Trophoblast cell (in vitro differentiated cells and primary cell): ENCODE data around the gene ADIPOR2.
A peak's percentile ranks its signal among the peaks of the same experiment; 100 is the strongest.

Source experiments
- DNase-seq, 2 donors: peaks; one replicate each; pipeline ENCODE4 v3.0.0-alpha.2; 2016
- H2AFZ ChIP-seq: 2 replicates; pipeline ENCODE4 v1.6.1; 2013; ENCODE audit warnings: low read length, moderate library complexity, mild to moderate bottlenecking; ENCODE audit not compliant: insufficient read depth, poor library complexity
- H2AK5ac ChIP-seq: 2 replicates; pipeline ENCODE4 v1.6.1; 2013; ENCODE audit warnings: mild to moderate bottlenecking, low read length
- H2BK120ac ChIP-seq: 2 replicates; pipeline ENCODE4 v1.6.1; 2013; ENCODE audit warnings: low read length, mild to moderate bottlenecking, moderate library complexity; ENCODE audit not compliant: insufficient read depth, poor library complexity
- H2BK12ac ChIP-seq: 2 replicates; pipeline ENCODE4 v1.6.1; 2013; ENCODE audit warnings: mild to moderate bottlenecking, low read length, moderate library complexity
- H2BK5ac ChIP-seq: 2 replicates; pipeline ENCODE4 v1.6.1; 2013; ENCODE audit warnings: low read length, low read depth, moderate library complexity, mild to moderate bottlenecking; ENCODE audit not compliant: poor library complexity
- H3K14ac ChIP-seq: 2 replicates; pipeline ENCODE4 v1.6.1; 2013; ENCODE audit warnings: mild to moderate bottlenecking, low read length
- H3K18ac ChIP-seq: 2 replicates; pipeline ENCODE4 v1.6.1; 2013; ENCODE audit warnings: mild to moderate bottlenecking, low read length
- H3K23ac ChIP-seq: 2 replicates; pipeline ENCODE4 v1.6.1; 2013; ENCODE audit warnings: low read length
- H3K27ac ChIP-seq: 2 replicates; pipeline ENCODE4 v1.5.1; 2013; ENCODE audit warnings: low read depth, mild to moderate bottlenecking, inconsistent platforms, low read length, moderate library complexity
- H3K27me3 ChIP-seq: 2 replicates; pipeline ENCODE4 v1.6.1; 2013; ENCODE audit warnings: inconsistent platforms, mild to moderate bottlenecking, low read length, moderate library complexity; ENCODE audit not compliant: insufficient read depth
- H3K36me3 ChIP-seq, 2 experiments: 1 replicate in 1 of 2; 2 replicates in 1 of 2; pipeline ENCODE4 v1.6.1; 2013; ENCODE audit warnings: low read length in 2 of 2, mild to moderate bottlenecking in 2 of 2, moderate library complexity in 1 of 2; ENCODE audit not compliant: insufficient read depth in 2 of 2, control insufficient read depth in 1 of 2
- H3K4ac ChIP-seq: 2 replicates; pipeline ENCODE4 v1.6.1; 2013; ENCODE audit warnings: low read depth, mild to moderate bottlenecking, low read length, moderate library complexity
- H3K4me1 ChIP-seq, 2 experiments: 1 replicate in 1 of 2; 2 replicates in 1 of 2; pipeline ENCODE4 v1.6.1; 2013; ENCODE audit warnings: low read length in 2 of 2, mild to moderate bottlenecking in 2 of 2, moderate library complexity in 1 of 2; ENCODE audit not compliant: insufficient read depth in 2 of 2, control insufficient read depth in 1 of 2
- H3K4me2 ChIP-seq: 2 replicates; pipeline ENCODE4 v1.6.1; 2013; ENCODE audit warnings: inconsistent platforms, mild to moderate bottlenecking, low read length, moderate library complexity
- H3K4me3 ChIP-seq: 2 replicates; pipeline ENCODE4 v1.5.1; 2013; ENCODE audit warnings: mild to moderate bottlenecking, low read depth, low read length, inconsistent platforms
- H3K79me1 ChIP-seq: one replicate; pipeline ENCODE4 v1.6.1; 2013; ENCODE audit warnings: low read length
- H3K79me2 ChIP-seq: 2 replicates; pipeline ENCODE4 v1.6.1; 2013; ENCODE audit warnings: low read length, mild to moderate bottlenecking; ENCODE audit not compliant: control insufficient read depth, insufficient read depth, poor library complexity
- H3K9ac ChIP-seq: 2 replicates; pipeline ENCODE4 v1.6.1; 2013; ENCODE audit warnings: mild to moderate bottlenecking, low read length
- H3K9me3 ChIP-seq: 2 replicates; pipeline ENCODE4 v1.6.1; 2013; ENCODE audit warnings: low read depth, mild to moderate bottlenecking, control low read depth, inconsistent platforms, low read length; ENCODE audit not compliant: insufficient read depth
- H4K12ac ChIP-seq: 2 replicates; pipeline ENCODE4 v1.6.1; 2013; ENCODE audit warnings: low read depth, mild to moderate bottlenecking, low read length, moderate library complexity
- H4K8ac ChIP-seq: 2 replicates; pipeline ENCODE4 v1.6.1; 2013; ENCODE audit warnings: low read depth, mild to moderate bottlenecking, low read length, moderate library complexity
- H4K91ac ChIP-seq: one replicate; pipeline ENCODE4 v1.6.1; 2013; ENCODE audit warnings: low read depth, mild to moderate bottlenecking, low read length, moderate library complexity
- WGBS: extraction: QIAGEN DNeasy Blood & Tissue Kit; methylation state at CpG from one replicate; pipeline ENCODE4 v1.1.7; 2013; ENCODE audit warnings: missing lambda C conversion rate; ENCODE audit not compliant: insufficient read length, insufficient coverage; ENCODE audit errors: extremely low coverage; 5-methylcytosine and 5-hydroxymethylcytosine counted together

Gene ADIPOR2

GRCh38 chr12:1656902-1657301 lies 34.0 kb upstream of the ADIPOR2 start:
- H3K9ac ChIP-seq, result no peak overlapping the region
- H2BK12ac ChIP-seq, result no peak overlapping the region
- no peaks in the 10 kb centered on the region for H3K79me1 ChIP-seq
- H3K36me3 ChIP-seq, result no peaks in the 10 kb centered on the region
- H3K14ac ChIP-seq, result no peak overlapping the region
- H4K8ac ChIP-seq, result no peak overlapping the region
- peak; percentile 93 to 97 for DNase-seq
- H3K4me1 ChIP-seq, result peaks cover 0 to 4% of the 10 kb centered on the region in 2 experiments
- no peak overlapping the region for H4K12ac ChIP-seq
- no peak overlapping the region for H2AK5ac ChIP-seq
- no peak overlapping the region for H4K91ac ChIP-seq
- H3K79me2 ChIP-seq, result no peaks in the 10 kb centered on the region
- no peak overlapping the region for H3K4ac ChIP-seq
- H2BK5ac ChIP-seq, result no peak overlapping the region
- no peak overlapping the region for H3K4me2 ChIP-seq
- no peak overlapping the region for H3K18ac ChIP-seq
- no peak overlapping the region for H2BK120ac ChIP-seq
- no peak overlapping the region for H3K4me3 ChIP-seq
- H3K27ac ChIP-seq, result no peak overlapping the region
- H3K27me3 ChIP-seq, result no peaks in the 10 kb centered on the region
- H2AFZ ChIP-seq, result no peak overlapping the region
- WGBS, result no CpG with 5 or more reads among the region's 12 CpGs
- H3K9me3 ChIP-seq, result no peaks in the 10 kb centered on the region
- no peak overlapping the region for H3K23ac ChIP-seq

- no peaks in the 10 kb centered on the region for H3K36me3 ChIP-seq
- no peaks in the 10 kb centered on the region for H3K79me1 ChIP-seq
- no CpG with 5 or more reads among the region's 1 CpG for WGBS
- no peak overlapping the region for H3K4me3 ChIP-seq
- no peak overlapping the region for H3K18ac ChIP-seq
- no peak overlapping the region for H3K4ac ChIP-seq
- H3K23ac ChIP-seq, result no peak overlapping the region
- H3K4me1 ChIP-seq, result peaks cover 1 to 6% of the 10 kb centered on the region in 2 experiments
- no peak overlapping the region for H3K9ac ChIP-seq
- H2AK5ac ChIP-seq, result no peak overlapping the region
- no peak overlapping the region for H4K8ac ChIP-seq
- no peak overlapping the region for H2BK120ac ChIP-seq
- no peak overlapping the region for H3K27ac ChIP-seq
- no peak overlapping the region for H2AFZ ChIP-seq
- no peak overlapping the region for H3K4me2 ChIP-seq
- no peak overlapping the region for H2BK12ac ChIP-seq
- no peaks in the 10 kb centered on the region for H3K9me3 ChIP-seq
- no peaks in the 10 kb centered on the region for H3K79me2 ChIP-seq
- H3K14ac ChIP-seq, result no peak overlapping the region
- DNase-seq, result no peak
- no peak overlapping the region for H4K12ac ChIP-seq
- no peak overlapping the region for H2BK5ac ChIP-seq
- H4K91ac ChIP-seq, result no peak overlapping the region
- H3K27me3 ChIP-seq, result no peaks in the 10 kb centered on the region
Observed at GRCh38 chr12:1657688-1658087, 33.2 kb upstream of the ADIPOR2 start.

GRCh38 chr12:1660304-1661187 lies 30.3 kb upstream of the ADIPOR2 start:
- Histone ChIP-seq H3K36me3 (no peaks in the 10 kb centered on the region), H3K18ac (no peak overlapping the region), H3K27me3 (no peaks in the 10 kb centered on the region), H3K79me1 (no peaks in the 10 kb centered on the region), H3K4ac (no peak overlapping the region), H3K27ac (no peak overlapping the region), H2BK5ac (no peak overlapping the region), H3K9ac (no peak overlapping the region), H3K4me2 (no peak overlapping the region), H2AK5ac (no peak overlapping the region), H2AFZ (no peak overlapping the region), H2BK120ac (no peak overlapping the region), H4K12ac (no peak overlapping the region), H3K14ac (no peak overlapping the region), H4K91ac (no peak overlapping the region), H3K4me3 (no peak overlapping the region), H2BK12ac (no peak overlapping the region), H3K79me2 (no peaks in the 10 kb centered on the region), H3K4me1 (peaks cover 4 to 8% of the 10 kb centered on the region in 2 experiments), H3K23ac (no peak overlapping the region), H4K8ac (no peak overlapping the region), H3K9me3 (no peaks in the 10 kb centered on the region)
- DNase-seq, result peak; percentile 56 to 74
- no CpG with 5 or more reads among the region's 20 CpGs for WGBS

GRCh38 chr12:1661553-1662335 lies 29.1 kb upstream of the ADIPOR2 start:
- H4K12ac ChIP-seq, result no peak overlapping the region
- peak overlapping the region; percentile 67 for H3K4me3 ChIP-seq

More at GRCh38 chr12:1661553-1662335, 29.1 kb upstream of the ADIPOR2 start:
- H3K4me1 ChIP-seq, result peaks cover 4 to 8% of the 10 kb centered on the region in 2 experiments
- H2AFZ ChIP-seq, result peak overlapping the region; percentile 57
- no peak overlapping the region for H3K14ac ChIP-seq
- peak overlapping the region; percentile 19 for H4K91ac ChIP-seq
- no peaks in the 10 kb centered on the region for H3K79me1 ChIP-seq
- no peak overlapping the region for H3K4ac ChIP-seq
- H4K8ac ChIP-seq, result peak overlapping the region; percentile 41
- no peak overlapping the region for H3K18ac ChIP-seq
- H2BK12ac ChIP-seq, result no peak overlapping the region
- H3K79me2 ChIP-seq, result no peaks in the 10 kb centered on the region
- H3K36me3 ChIP-seq, result no peaks in the 10 kb centered on the region
- H2AK5ac ChIP-seq, result no peak overlapping the region
- H3K9me3 ChIP-seq, result no peaks in the 10 kb centered on the region
- no peak overlapping the region for H3K27ac ChIP-seq
- H3K27me3 ChIP-seq, result no peaks in the 10 kb centered on the region
- H3K9ac ChIP-seq, result no peak overlapping the region
- H2BK120ac ChIP-seq, result no peak overlapping the region
- WGBS, result no CpG with 5 or more reads among the region's 69 CpGs
- no peak overlapping the region for H2BK5ac ChIP-seq
- peak; percentile 93 to 94 for DNase-seq
- H3K23ac ChIP-seq, result no peak overlapping the region
- peak overlapping the region; percentile 76 for H3K4me2 ChIP-seq
